ENCODE measurements around the gene MMP1.

The MMP1 gene

DNA sequence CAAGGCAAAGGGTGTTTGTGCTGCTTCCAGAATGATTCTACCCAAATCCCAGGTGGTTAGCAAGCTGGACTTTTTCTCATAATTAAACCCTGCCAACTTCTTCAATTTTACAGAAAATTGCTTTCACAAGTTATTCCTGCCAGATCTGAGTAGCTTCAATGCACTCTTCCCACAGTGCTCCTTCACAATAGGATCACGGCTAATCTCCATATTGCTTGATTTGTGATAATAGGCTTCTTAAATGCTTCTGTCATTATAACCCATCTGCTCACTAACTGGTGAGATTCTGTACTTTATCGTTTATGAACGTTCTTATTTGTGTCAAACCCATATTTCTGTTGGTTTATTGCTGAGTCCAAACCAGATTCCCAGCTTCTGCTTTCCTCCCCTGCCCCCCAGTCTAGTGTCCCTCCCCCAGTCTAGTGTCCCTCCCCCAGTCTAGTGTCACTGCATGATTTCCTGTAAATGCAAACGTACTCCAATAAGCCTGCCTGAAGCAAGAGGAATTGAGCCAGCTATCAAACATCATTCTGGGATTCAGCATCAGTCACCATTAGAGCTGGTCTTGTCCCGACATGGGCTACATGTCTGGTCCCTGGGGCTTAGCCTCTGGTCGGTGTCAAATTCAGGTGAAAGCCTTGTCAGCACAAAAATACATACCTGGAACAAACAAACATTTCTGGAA is 31.5 kb upstream of the MMP1 start:
- no peak overlapping the region for H3K27ac Mint-ChIP-seq
- peaks cover 21% of the 10 kb centered on the region for H3K27me3 Mint-ChIP-seq (ENCODE audit: low read depth)
- no peak for DNase-seq (ENCODE audit: low spot score)
- no peak overlapping the region for H3K4me3 Mint-ChIP-seq
- H3K36me3 Mint-ChIP-seq (ENCODE audit: low read depth): no peaks in the 10 kb centered on the region
- no peaks in the 10 kb centered on the region for H3K4me1 Mint-ChIP-seq (ENCODE audit: low read depth)
- H3K9me3 Mint-ChIP-seq: no peaks in the 10 kb centered on the region

GRCh38 chr11:102824556-102824955 is 26.6 kb upstream of the MMP1 start:
- H3K4me1 Mint-ChIP-seq (ENCODE audit: low read depth): no peaks in the 10 kb centered on the region
- no peak overlapping the region for H3K4me3 Mint-ChIP-seq
- DNase-seq (ENCODE audit: low spot score): no peak
- peaks cover under 1% of the 10 kb centered on the region for H3K27me3 Mint-ChIP-seq (ENCODE audit: low read depth)
- no peak overlapping the region for H3K27ac Mint-ChIP-seq
- H3K36me3 Mint-ChIP-seq (ENCODE audit: low read depth): no peaks in the 10 kb centered on the region
- H3K9me3 Mint-ChIP-seq: no peaks in the 10 kb centered on the region

DNA sequence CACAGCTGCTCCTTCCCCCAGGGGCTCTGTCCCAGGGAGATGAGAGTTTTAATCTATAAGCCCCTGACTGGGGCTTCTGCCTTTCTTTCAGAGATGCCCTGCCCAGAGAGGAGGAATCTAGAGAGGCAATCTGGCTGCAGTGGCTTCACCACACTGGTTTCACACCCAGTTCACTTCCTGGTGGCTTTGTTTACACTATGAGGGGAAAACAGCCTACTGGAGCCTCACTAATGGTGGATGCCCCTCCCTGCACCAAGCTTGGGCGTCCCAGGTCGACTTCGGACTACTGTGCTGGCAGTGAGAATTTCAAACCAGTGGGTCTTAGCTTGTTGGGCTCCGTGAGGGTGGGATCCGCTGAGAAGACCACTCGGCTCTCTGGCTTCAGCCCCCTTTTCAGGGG is 21.5 kb upstream of the MMP1 start:
- Mint-ChIP-seq H3K27me3 (ENCODE audit: low read depth) (no peaks in the 10 kb centered on the region), H3K36me3 (ENCODE audit: low read depth) (no peaks in the 10 kb centered on the region), H3K9me3 (peaks cover 7% of the 10 kb centered on the region), H3K4me1 (ENCODE audit: low read depth) (no peaks in the 10 kb centered on the region), H3K4me3 (no peak overlapping the region), H3K27ac (no peak overlapping the region)
- DNase-seq (ENCODE audit: low spot score): no peak

- no peaks in the 10 kb centered on the region for H3K4me1 Mint-ChIP-seq (ENCODE audit: low read depth)
- H3K4me3 Mint-ChIP-seq: no peak overlapping the region
- no peak for DNase-seq (ENCODE audit: low spot score)
- H3K27me3 Mint-ChIP-seq (ENCODE audit: low read depth): no peaks in the 10 kb centered on the region
- H3K9me3 Mint-ChIP-seq: peaks cover 7% of the 10 kb centered on the region
- no peaks in the 10 kb centered on the region for H3K36me3 Mint-ChIP-seq (ENCODE audit: low read depth)
- H3K27ac Mint-ChIP-seq: no peak overlapping the region
Measured at GRCh38 chr11:102813484-102813883, 15.5 kb upstream of the MMP1 start.

- Mint-ChIP-seq H3K9me3 (peaks cover 6% of the 10 kb centered on the region), H3K27ac (no peak overlapping the region), H3K4me3 (no peak overlapping the region), H3K27me3 (ENCODE audit: low read depth) (no peaks in the 10 kb centered on the region), H3K4me1 (ENCODE audit: low read depth) (no peaks in the 10 kb centered on the region), H3K36me3 (ENCODE audit: low read depth) (no peaks in the 10 kb centered on the region)
- no peak for DNase-seq (ENCODE audit: low spot score)
Measured at GRCh38 chr11:102812188-102812587, 14.2 kb upstream of the MMP1 start.

GRCh38 chr11:102810950-102811660 is 13.1 kb upstream of the MMP1 start:
- Mint-ChIP-seq H3K36me3 (ENCODE audit: low read depth) (no peaks in the 10 kb centered on the region), H3K27ac (no peak overlapping the region), H3K4me1 (ENCODE audit: low read depth) (no peaks in the 10 kb centered on the region), H3K27me3 (ENCODE audit: low read depth) (no peaks in the 10 kb centered on the region), H3K9me3 (no peaks in the 10 kb centered on the region), H3K4me3 (no peak overlapping the region)
- DNase-seq (ENCODE audit: low spot score): no peak

DNA sequence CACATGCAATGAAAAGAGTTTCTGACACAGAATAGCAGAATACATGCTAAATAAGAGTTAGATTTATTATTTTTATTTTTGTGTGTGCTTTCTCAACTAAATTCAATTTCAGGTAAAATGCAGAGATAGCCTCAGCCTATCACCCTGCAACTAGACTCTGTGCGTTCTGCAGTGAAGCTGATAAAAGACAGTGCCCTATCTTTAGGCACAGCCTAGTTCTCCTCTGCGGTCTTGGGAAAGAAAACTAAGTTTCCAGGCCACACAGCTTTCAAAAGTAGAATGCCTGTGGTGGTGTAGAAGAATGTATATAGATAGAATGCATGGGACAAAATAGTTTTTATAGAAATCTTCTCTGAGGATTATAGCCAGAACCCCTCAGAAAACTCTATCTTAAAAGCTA is 12.0 kb upstream of the MMP1 start:
- Mint-ChIP-seq H3K27me3 (ENCODE audit: low read depth) (no peaks in the 10 kb centered on the region), H3K27ac (no peak overlapping the region), H3K9me3 (no peaks in the 10 kb centered on the region), H3K4me1 (ENCODE audit: low read depth) (no peaks in the 10 kb centered on the region), H3K36me3 (ENCODE audit: low read depth) (no peaks in the 10 kb centered on the region), H3K4me3 (no peak overlapping the region)
- DNase-seq (ENCODE audit: low spot score): no peak

GRCh38 chr11:102807921-102808320 is 10.0 kb upstream of the MMP1 start:
- no peak for DNase-seq (ENCODE audit: low spot score)
- Mint-ChIP-seq H3K36me3 (ENCODE audit: low read depth) (no peaks in the 10 kb centered on the region), H3K4me3 (no peak overlapping the region), H3K27ac (no peak overlapping the region), H3K27me3 (ENCODE audit: low read depth) (no peaks in the 10 kb centered on the region), H3K4me1 (ENCODE audit: low read depth) (no peaks in the 10 kb centered on the region), H3K9me3 (no peaks in the 10 kb centered on the region)

DNA sequence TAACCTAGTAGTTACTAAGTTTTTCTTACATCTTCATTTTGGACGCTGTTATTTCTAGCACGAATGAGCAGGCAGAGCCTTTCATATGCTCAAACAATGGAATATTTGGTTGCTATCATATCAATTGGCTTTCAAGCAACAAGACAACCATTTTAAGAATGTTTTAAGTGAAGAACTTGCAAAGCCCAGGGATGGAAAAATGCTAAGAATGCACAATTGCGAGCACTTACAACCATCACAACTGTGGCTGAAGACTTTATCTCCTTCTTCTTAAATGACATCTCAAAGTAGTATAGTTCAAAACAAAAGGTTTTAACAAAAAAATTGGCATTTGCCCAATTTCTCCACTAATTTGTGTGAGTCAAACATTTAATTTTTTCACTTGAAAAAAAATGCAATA is 8.3 kb upstream of the MMP1 start:
- no peak for DNase-seq (ENCODE audit: low spot score)
- Mint-ChIP-seq H3K27ac (no peak overlapping the region), H3K27me3 (ENCODE audit: low read depth) (no peaks in the 10 kb centered on the region), H3K4me3 (no peak overlapping the region), H3K36me3 (ENCODE audit: low read depth) (no peaks in the 10 kb centered on the region), H3K4me1 (ENCODE audit: low read depth) (no peaks in the 10 kb centered on the region), H3K9me3 (no peaks in the 10 kb centered on the region)

- Mint-ChIP-seq H3K27ac (no peak overlapping the region), H3K27me3 (ENCODE audit: low read depth) (no peaks in the 10 kb centered on the region), H3K36me3 (ENCODE audit: low read depth) (no peaks in the 10 kb centered on the region), H3K4me1 (ENCODE audit: low read depth) (no peaks in the 10 kb centered on the region), H3K9me3 (no peaks in the 10 kb centered on the region), H3K4me3 (no peak overlapping the region)
- DNase-seq (ENCODE audit: low spot score): no peak
Measured at GRCh38 chr11:102802341-102802740, 4.4 kb upstream of the MMP1 start.

GRCh38 chr11:102800767-102801166 is 2.8 kb upstream of the MMP1 start:
- Mint-ChIP-seq H3K9me3 (no peaks in the 10 kb centered on the region), H3K27ac (no peak overlapping the region), H3K27me3 (ENCODE audit: low read depth) (no peaks in the 10 kb centered on the region), H3K4me1 (ENCODE audit: low read depth) (no peaks in the 10 kb centered on the region), H3K4me3 (no peak overlapping the region), H3K36me3 (ENCODE audit: low read depth) (no peaks in the 10 kb centered on the region)
- DNase-seq (ENCODE audit: low spot score): no peak

GRCh38 chr11:102799681-102800340 is 1.9 kb upstream of the MMP1 start:
- no peaks in the 10 kb centered on the region for H3K36me3 Mint-ChIP-seq (ENCODE audit: low read depth)
- DNase-seq (ENCODE audit: low spot score): no peak
- no peaks in the 10 kb centered on the region for H3K4me1 Mint-ChIP-seq (ENCODE audit: low read depth)
- no peak overlapping the region for H3K27ac Mint-ChIP-seq
- H3K4me3 Mint-ChIP-seq: no peak overlapping the region
- H3K9me3 Mint-ChIP-seq: no peaks in the 10 kb centered on the region
- no peaks in the 10 kb centered on the region for H3K27me3 Mint-ChIP-seq (ENCODE audit: low read depth)

DNA sequence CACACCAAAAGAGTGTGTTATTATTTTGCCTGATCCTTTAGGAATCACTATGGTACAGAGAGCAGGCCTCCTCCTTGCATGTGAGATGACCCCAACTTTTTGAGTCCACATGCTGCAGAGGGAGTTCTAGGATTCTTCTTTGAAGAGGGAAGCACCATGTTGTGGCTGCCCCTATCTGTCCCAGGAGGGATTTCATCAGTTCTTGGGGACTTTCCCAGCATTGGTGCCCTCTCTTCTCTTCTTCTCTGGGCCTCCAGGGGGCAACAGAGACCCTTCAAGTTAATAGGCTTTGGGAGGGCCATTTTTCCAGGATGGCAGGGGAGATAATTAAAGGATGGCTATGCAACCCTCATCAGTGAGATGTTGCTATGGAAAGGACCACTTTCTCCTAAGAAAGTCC is 3.6 kb downstream of the MMP1 start:
- no peaks in the 10 kb centered on the region for H3K9me3 Mint-ChIP-seq
- H3K4me3 Mint-ChIP-seq: no peak overlapping the region
- H3K27me3 Mint-ChIP-seq (ENCODE audit: low read depth): no peaks in the 10 kb centered on the region
- no peaks in the 10 kb centered on the region for H3K4me1 Mint-ChIP-seq (ENCODE audit: low read depth)
- H3K27ac Mint-ChIP-seq: no peak overlapping the region
- H3K36me3 Mint-ChIP-seq (ENCODE audit: low read depth): no peaks in the 10 kb centered on the region
- DNase-seq (ENCODE audit: low spot score): no peak

GRCh38 chr11:102793677-102794290 is 4.2 kb downstream of the MMP1 start:
- H3K27ac Mint-ChIP-seq: no peak overlapping the region
- no peak overlapping the region for H3K4me3 Mint-ChIP-seq
- H3K4me1 Mint-ChIP-seq (ENCODE audit: low read depth): no peaks in the 10 kb centered on the region
- H3K27me3 Mint-ChIP-seq (ENCODE audit: low read depth): no peaks in the 10 kb centered on the region
- H3K9me3 Mint-ChIP-seq: no peaks in the 10 kb centered on the region
- DNase-seq (ENCODE audit: low spot score): no peak
- no peaks in the 10 kb centered on the region for H3K36me3 Mint-ChIP-seq (ENCODE audit: low read depth)

All from T-helper 2 cell treated with Interferon-gamma antibody and Interleukin-4, amounts not matched to agents 5 μg/mL and 100 μg/mL, for 36 hours (primary cell).